K562 (cell line): ENCODE measurements around the gene ITIH6. TPM values are rescaled to one million over a fixed set of nuclear protein-coding genes. Genes with fewer than 3 reads are reported as not detected.
"Not testable (repeated sequence)": the region's sequence is repeated elsewhere in the genome, so short reads cannot be mapped to it uniquely, and the experiment has no call there.

ENCODE experiments used
- ATAC-seq: fragments of 200-7000 bp; cut with Tn5 transposase; 3 replicates; pipeline ENCODE4 v1.9.1; 2020; ENCODE audit warnings: moderate library complexity
- BruUV-seq: library from RNA; stranded (reverse); fragments of 400-500 nt; replicated peaks from 2 replicates; lab custom pipeline; 2021; lab: Mats Ljungman, UMichigan
- CTCF ChIA-PET: fragments of 300-600 bp; formaldehyde crosslinking; extraction: SDS; loops from one replicate; lab custom pipeline; 2021; ENCODE audit warnings: low intra/inter-chr PET ratio; lab: Yijun Ruan, JAX
- POLR2A ChIA-PET: fragments of 300-600, 350-650 bp; sonication (Branson Sonifier 250); formaldehyde crosslinking; extraction: SDS; loops from one replicate; lab custom pipeline; 2021; ENCODE audit warnings: antibody characterized with exemption, inconsistent platforms; lab: Yijun Ruan, JAX
- DNase-seq, 4 experiments: peaks; one replicate each; pipeline versions ENCODE4 v3.0.0 to v3.0.0-alpha.2; 2011 to 2018; ENCODE audit warnings: low spot score in 3 of 4, mixed read lengths in 3 of 4; ENCODE audit errors: extremely low read depth in 1 of 4
- FAIRE-seq: peaks from 2 replicates; lab custom pipeline; 2011; peaks lifted over from hg19 to GRCh38; lab: Jason Lieb, UNC
- H2AFZ ChIP-seq: 2 replicates; pipeline ENCODE4 v1.6.0; 2011; ENCODE audit warnings: low read depth, low read length, control low read depth, inconsistent platforms
- H3K27ac ChIP-seq: fragments of 200-600 bp; 3 replicates; pipeline ENCODE4 v1.8.0; 2011; ENCODE audit warnings: low read depth, mild to moderate bottlenecking, control low read depth, inconsistent platforms, low read length, moderate library complexity, mixed read lengths; ENCODE audit errors: extremely low read depth
- H3K27me3 ChIP-seq, 2 experiments: fragments of 300-600 bp in 1 of 2; 2 replicates in 1 of 2; 3 replicates in 1 of 2; pipeline versions ENCODE4 v1.6.0 to v1.8.0; 2011; ENCODE audit warnings: inconsistent platforms in 2 of 2, low read length in 2 of 2, mild to moderate bottlenecking in 1 of 2, mixed read lengths in 1 of 2, moderate library complexity in 1 of 2; ENCODE audit not compliant: control insufficient read depth in 2 of 2, insufficient read depth in 2 of 2
- H3K36me3 ChIP-seq: fragments of 300-600 bp; 3 replicates; pipeline ENCODE4 v1.8.0; 2011; ENCODE audit warnings: mild to moderate bottlenecking, low read length, inconsistent platforms; ENCODE audit not compliant: control insufficient read depth, insufficient read depth
- H3K4me1 ChIP-seq, 2 experiments: fragments of 200-600 bp in 1 of 2; replicated peaks in 1 of 2; 2 replicates in 1 of 2; 3 replicates in 1 of 2; pipeline versions ENCODE4 v1.5.1 to v1.8.0; 2011; ENCODE audit warnings: inconsistent platforms in 2 of 2, low read length in 2 of 2, mild to moderate bottlenecking in 1 of 2, mixed read lengths in 1 of 2, moderate library complexity in 1 of 2; ENCODE audit not compliant: control insufficient read depth in 2 of 2, insufficient read depth in 2 of 2
- H3K4me2 ChIP-seq: 2 replicates; pipeline ENCODE4 v1.6.1; 2011; ENCODE audit warnings: low read length, control low read depth, inconsistent platforms, mixed read lengths; ENCODE audit not compliant: insufficient read depth
- H3K4me3 ChIP-seq: fragments of 200-600 bp; sonication (generic), shearing (Covaris generic); 2 replicates; pipeline ENCODE4 v1.5.1; 2016; ENCODE audit warnings: control low read depth, inconsistent platforms
- H3K79me2 ChIP-seq: fragments of 200-600 bp; 3 replicates; pipeline ENCODE4 v1.8.0; 2011; ENCODE audit warnings: low read length, inconsistent platforms; ENCODE audit not compliant: control insufficient read depth, insufficient read depth
- H3K9ac ChIP-seq, 2 experiments: 2 replicates each; pipeline versions ENCODE4 v1.6.0 to v1.6.1; 2011; ENCODE audit warnings: low read depth in 2 of 2, low read length in 2 of 2, control low read depth in 1 of 2, inconsistent platforms in 1 of 2, mild to moderate bottlenecking in 1 of 2, mixed read lengths in 1 of 2; ENCODE audit not compliant: insufficient read depth in 1 of 2
- H3K9me1 ChIP-seq: one replicate; pipeline ENCODE4 v1.6.0; 2011; ENCODE audit warnings: inconsistent platforms, mild to moderate bottlenecking, low read length, moderate library complexity; ENCODE audit not compliant: control insufficient read depth, insufficient read depth
- H3K9me3 ChIP-seq: replicated peaks from 2 replicates; pipeline ENCODE4 v1.5.1; 2011; ENCODE audit warnings: low read depth, low read length, inconsistent platforms; ENCODE audit not compliant: control insufficient read depth, insufficient read depth
- H4K20me1 ChIP-seq: replicated peaks from 2 replicates; pipeline ENCODE4 v1.6.1; 2011; ENCODE audit warnings: low read length, inconsistent platforms, mixed read lengths; ENCODE audit not compliant: control insufficient read depth, insufficient read depth
- ZNF696 ChIP-seq: fragments of 250-450 bp; sonication (Bioruptor Pico); conservative IDR thresholded peaks from 2 replicates; pipeline ENCODE4 v1.4.0; 2020; ENCODE audit warnings: mild to moderate bottlenecking, moderate library complexity
- WGBS: fragments of 100-300 bp; shearing (Covaris generic); methylation state at CpG from one replicate; pipeline ENCODE4 v1.1.6; 2016; ENCODE audit warnings: low coverage, mixed read lengths; ENCODE audit not compliant: insufficient coverage; ENCODE audit errors: missing lambda C conversion rate; 5-methylcytosine and 5-hydroxymethylcytosine counted together
- in situ Hi-C: fragments of 300-500 bp; cut with MboI; formaldehyde crosslinking; loops from 4 replicates; pipeline ENCODE4 v1.15.0; 2018; ENCODE audit warnings: inconsistent platforms, mixed read lengths
- intact Hi-C: fragments of 100-400 bp; cut with micrococcal nuclease; formaldehyde crosslinking; loops from 2 replicates; pipeline ENCODE4 v1.14.2; 2022
- polyA plus RNA-seq, 8 experiments: library from polyadenylated mRNA; depleted of rRNA in 4 of 8; stranded (reverse) in 5 of 8; unstranded in 3 of 8; fragments of >200 nt; fragmentation: Nextera tagmentation in 2 of 8; fragmentation: Illumina TruSeq in 1 of 8; extraction: Ambion mirVana in 2 of 8; extraction: Trizol in 1 of 8; gene quantifications; 2 replicates each; pipeline versions ENCODE4 v1.2.1 to v1.2.3, GENCODE V29; 2011 to 2014; ENCODE audit warnings: inconsistent platforms in 1 of 8, missing spikeins in 1 of 8
- total RNA-seq, 7 experiments: library from RNA; depleted of rRNA in 6 of 7; stranded (reverse); fragments of >200 nt in 6 of 7; fragmentation: Illumina TruSeq in 2 of 7; extraction: Trizol in 2 of 7; gene quantifications; 2 replicates each; pipeline versions ENCODE4 v1.2.1 to v1.2.3, GENCODE V29; 2011 to 2021; ENCODE audit warnings: low replicate concordance in 1 of 7
- TF ChIP-seq, protein P1 (sequence below): fragments of 250-450 bp; sonication (Bioruptor Pico); IDR thresholded peaks from 2 replicates; pipeline ENCODE4 v1.8.0; 2022; ENCODE audit warnings: inconsistent platforms

The ITIH6 gene
- total and polyA plus RNA-seq, 9 of the 15 experiments (the other 6 are each of a cell fraction or from before 2014, with no cell fraction given) = 0.03 TPM; not detected in 8

DNA sequence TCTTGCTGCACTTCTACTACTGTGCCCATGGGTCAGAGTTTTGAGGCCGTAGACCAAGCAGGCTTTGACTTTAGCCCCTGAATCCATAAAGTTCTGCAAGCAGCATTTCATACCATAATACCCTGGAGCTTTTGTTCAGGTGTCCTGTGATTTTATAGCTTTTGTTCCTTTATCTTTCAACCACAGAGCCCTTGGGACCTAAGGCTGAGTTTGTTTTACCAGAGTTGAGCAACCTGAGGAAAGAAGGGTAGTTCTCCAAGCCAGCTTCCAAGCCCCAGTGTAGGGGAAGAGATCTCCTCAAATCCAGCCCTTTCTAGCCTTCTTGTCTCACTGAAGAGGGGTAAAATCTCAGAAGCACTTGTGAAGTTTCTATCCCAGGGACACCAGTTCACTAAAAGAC is 44.6 kb upstream of the ITIH6 start (continued):
- TF ChIP-seq, protein P1, sequence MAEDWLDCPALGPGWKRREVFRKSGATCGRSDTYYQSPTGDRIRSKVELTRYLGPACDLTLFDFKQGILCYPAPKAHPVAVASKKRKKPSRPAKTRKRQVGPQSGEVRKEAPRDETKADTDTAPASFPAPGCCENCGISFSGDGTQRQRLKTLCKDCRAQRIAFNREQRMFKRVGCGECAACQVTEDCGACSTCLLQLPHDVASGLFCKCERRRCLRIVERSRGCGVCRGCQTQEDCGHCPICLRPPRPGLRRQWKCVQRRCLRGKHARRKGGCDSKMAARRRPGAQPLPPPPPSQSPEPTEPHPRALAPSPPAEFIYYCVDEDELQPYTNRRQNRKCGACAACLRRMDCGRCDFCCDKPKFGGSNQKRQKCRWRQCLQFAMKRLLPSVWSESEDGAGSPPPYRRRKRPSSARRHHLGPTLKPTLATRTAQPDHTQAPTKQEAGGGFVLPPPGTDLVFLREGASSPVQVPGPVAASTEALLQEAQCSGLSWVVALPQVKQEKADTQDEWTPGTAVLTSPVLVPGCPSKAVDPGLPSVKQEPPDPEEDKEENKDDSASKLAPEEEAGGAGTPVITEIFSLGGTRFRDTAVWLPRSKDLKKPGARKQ (CRISPR knock-in tag) = no peak
- TF ChIP-seq ZNF696 (CRISPR knock-in tag) = no peak

- H3K27me3 ChIP-seq, H2AFZ ChIP-seq, H3K9me3 ChIP-seq, H4K20me1 ChIP-seq, H3K36me3 ChIP-seq, ATAC-seq, H3K4me2 ChIP-seq, FAIRE-seq, H3K79me2 ChIP-seq, in situ Hi-C loops, H3K27ac ChIP-seq, H3K9me1 ChIP-seq, POLR2A ChIA-PET, H3K4me1 ChIP-seq, H3K4me3 ChIP-seq, intact Hi-C loops, DNase-seq, H3K9ac ChIP-seq, CTCF ChIA-PET, BruUV-seq: not testable (repeated sequence)
- 0% methylated on average over 1 of the region's 3 CpGs for WGBS
These were observed 43.3 kb upstream of the ITIH6 start for GRCh38 chrX:54841184-54841874.
